Ishikawa (cell line): ENCODE data around the gene OSBPL8.

Experiments used
- CEBPB ChIP-seq: IDR thresholded peaks from 2 replicates; pipeline ENCODE4 v1.6.1; 2012
- CREB1 ChIP-seq: IDR thresholded peaks from 2 replicates; pipeline ENCODE4 v1.6.1; 2012; ENCODE audit warnings: low read depth
- EGR1 ChIP-seq: IDR thresholded peaks from 2 replicates; pipeline ENCODE4 v1.6.1; 2012
- EP300 ChIP-seq: IDR thresholded peaks from 2 replicates; pipeline ENCODE4 v1.6.1; 2012; ENCODE audit warnings: borderline replicate concordance
- FOXM1 ChIP-seq: IDR thresholded peaks from 2 replicates; pipeline ENCODE4 v1.6.1; 2012; ENCODE audit warnings: low read depth, borderline replicate concordance
- MAX ChIP-seq: IDR thresholded peaks from 2 replicates; pipeline ENCODE4 v1.6.1; 2012
- NFIC ChIP-seq: IDR thresholded peaks from 2 replicates; pipeline ENCODE4 v1.6.1; 2012
- RAD21 ChIP-seq: IDR thresholded peaks from 2 replicates; pipeline ENCODE4 v1.6.1; 2012; ENCODE audit warnings: low read depth
- REST ChIP-seq: IDR thresholded peaks from 2 replicates; pipeline ENCODE4 v1.6.1; 2012; ENCODE audit warnings: low read depth, mild to moderate bottlenecking
- TAF1 ChIP-seq: IDR thresholded peaks from 2 replicates; pipeline ENCODE4 v1.6.1; 2012; ENCODE audit warnings: low read depth, mild to moderate bottlenecking
- TCF12 ChIP-seq: IDR thresholded peaks from 2 replicates; pipeline ENCODE4 v1.6.1; 2012; ENCODE audit warnings: low read depth
- TEAD4 ChIP-seq: IDR thresholded peaks from 2 replicates; pipeline ENCODE4 v1.6.1; 2012
- USF1 ChIP-seq: IDR thresholded peaks from 2 replicates; pipeline ENCODE4 v1.6.1; 2012
- YY1 ChIP-seq: IDR thresholded peaks from 2 replicates; pipeline ENCODE4 v1.6.1; 2012; ENCODE audit warnings: low read depth
- ZBTB7A ChIP-seq: IDR thresholded peaks from 2 replicates; pipeline ENCODE4 v1.6.1; 2012; ENCODE audit warnings: low read depth

The OSBPL8 gene

GRCh38 chr12:76501390-76501789 lies 58.2 kb downstream of the OSBPL8 start:
- no peak for TF ChIP-seq TAF1
- TF ChIP-seq CEBPB, result no peak
- no peak for TF ChIP-seq USF1
- no peak for TF ChIP-seq EGR1
- TF ChIP-seq CREB1, result no peak
- TF ChIP-seq YY1, result no peak
- no peak for TF ChIP-seq RAD21
- no peak for TF ChIP-seq MAX
- TF ChIP-seq TCF12, result no peak
- no peak for TF ChIP-seq EP300
- TF ChIP-seq REST, result no peak
- TF ChIP-seq FOXM1, result no peak
- no peak for TF ChIP-seq ZBTB7A
- no peak for TF ChIP-seq NFIC
- TF ChIP-seq TEAD4, result no peak

DNA sequence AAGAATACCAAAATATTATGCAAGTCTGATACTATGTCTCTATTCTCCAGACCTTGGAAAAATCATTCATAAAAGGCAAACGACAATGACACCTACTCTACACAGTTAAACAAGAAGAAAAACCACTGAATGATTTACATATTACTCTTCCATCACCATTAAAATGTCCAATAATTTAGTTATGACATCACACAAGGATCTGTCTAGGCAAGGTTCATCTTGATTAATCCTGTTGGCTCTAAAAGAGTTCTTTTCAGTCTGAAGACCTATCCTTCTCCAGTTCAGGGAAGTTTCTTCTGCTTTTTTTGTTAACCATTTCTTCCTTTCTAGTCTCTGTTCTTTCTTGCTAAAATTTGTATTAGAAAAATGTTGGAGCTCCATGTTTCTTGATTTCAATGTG lies 64.0 kb downstream of the OSBPL8 start:
- TF ChIP-seq RAD21, result no peak
- TF ChIP-seq USF1, result no peak
- TF ChIP-seq TCF12, result no peak
- no peak for TF ChIP-seq CEBPB
- no peak for TF ChIP-seq YY1
- no peak for TF ChIP-seq TAF1
- no peak for TF ChIP-seq EP300

GRCh38 chr12:76491292-76491691 lies 68.3 kb downstream of the OSBPL8 start:
- TF ChIP-seq TEAD4 (no peak), YY1 (no peak), EGR1 (no peak), ZBTB7A (no peak), NFIC (no peak), MAX (no peak), FOXM1 (no peak), CEBPB (no peak), TCF12 (no peak), EP300 (no peak), RAD21 (no peak), TAF1 (no peak), CREB1 (no peak), REST (no peak), USF1 (no peak)

DNA sequence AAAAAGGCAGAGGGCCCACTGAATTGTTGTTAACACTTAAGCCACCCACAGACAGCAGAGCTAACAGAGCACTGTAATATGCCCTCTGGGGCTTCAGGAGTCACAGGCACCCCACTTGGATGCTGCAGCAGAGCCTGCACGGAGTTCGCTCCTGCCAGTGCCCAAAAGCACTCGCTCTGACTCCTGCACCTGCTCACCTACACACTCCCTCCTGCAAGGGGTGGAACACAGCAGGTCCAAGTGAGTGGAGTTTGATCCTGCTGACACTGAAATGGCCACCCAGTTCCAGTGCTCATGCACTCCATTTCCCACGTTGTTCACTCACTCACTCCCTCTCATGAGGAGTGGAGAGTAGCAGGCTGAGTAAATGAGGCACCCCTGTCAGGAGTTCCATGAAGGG lies 68.8 kb downstream of the OSBPL8 start:
- TF ChIP-seq CEBPB (no peak), REST (no peak), USF1 (no peak), TEAD4 (no peak), FOXM1 (no peak), EGR1 (no peak), NFIC (no peak), TAF1 (no peak), YY1 (no peak), EP300 (no peak), CREB1 (no peak), TCF12 (no peak), ZBTB7A (no peak), MAX (no peak), RAD21 (no peak)
